Measurements from ENCODE around the gene TRIM13.

Gene TRIM13

GRCh38 chr13:49996161-49996915 lies 504 bp upstream of the TRIM13 start:
- in situ Hi-C loops (cut with HindIII; ENCODE audit: low sequenced_read_pairs): loop anchor here (25.0 kb wide), 1 partner anchor 791 kb away; no protein-coding TSS in a partner anchor

GRCh38 chr13:49997955-49998354 lies 1.1 kb downstream of the TRIM13 start:
- in situ Hi-C loops (cut with HindIII; ENCODE audit: low sequenced_read_pairs): loop anchor here (25.0 kb wide), 1 partner anchor 789 kb away; no protein-coding TSS in a partner anchor

DNA sequence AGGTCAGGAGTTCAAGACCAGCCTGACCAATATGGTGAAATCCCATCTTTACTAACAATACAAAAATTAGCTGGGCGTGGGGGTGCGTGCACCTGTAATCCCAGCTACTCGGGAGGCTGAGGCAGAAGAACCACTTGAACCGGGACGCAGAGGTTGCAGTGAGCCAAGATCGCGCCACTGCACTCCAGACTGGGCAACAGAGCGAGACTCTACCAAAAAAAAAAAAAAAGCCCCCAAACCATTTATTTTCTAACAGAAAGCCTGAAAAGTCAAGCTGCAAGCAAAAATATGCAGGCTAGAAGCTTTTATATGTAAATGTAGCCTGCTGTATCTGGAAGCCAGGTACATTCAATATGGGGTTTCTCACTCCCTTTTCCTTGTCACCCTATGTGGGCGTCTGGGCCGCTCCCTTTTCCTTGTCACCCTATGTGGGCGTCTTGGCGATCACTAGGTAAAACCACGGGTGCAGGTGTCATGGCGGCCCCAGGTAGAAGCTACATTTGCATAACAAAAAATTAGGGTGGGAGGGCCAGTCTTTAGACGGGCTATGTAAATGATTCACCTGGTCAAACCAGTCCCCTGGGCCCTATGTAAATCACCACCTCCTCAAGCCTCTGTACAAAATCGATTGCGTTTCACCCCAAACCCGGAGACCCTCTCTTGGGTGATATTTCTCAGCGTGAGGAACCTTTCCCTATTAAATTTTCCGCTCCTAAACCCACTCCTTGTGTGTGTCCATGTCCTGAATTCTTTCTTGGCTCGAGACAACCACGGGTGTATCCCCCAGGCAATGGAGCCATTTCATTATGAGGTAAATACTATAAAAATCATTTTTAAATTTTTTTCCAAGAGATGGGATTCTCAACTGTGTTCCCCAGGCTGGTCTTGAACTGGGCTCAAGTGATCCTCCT lies 2.1 kb downstream of the TRIM13 start:
- in situ Hi-C loops (cut with HindIII; ENCODE audit: low sequenced_read_pairs): loop anchor here (25.0 kb wide), 1 partner anchor 788 kb away; no protein-coding TSS in a partner anchor

DNA sequence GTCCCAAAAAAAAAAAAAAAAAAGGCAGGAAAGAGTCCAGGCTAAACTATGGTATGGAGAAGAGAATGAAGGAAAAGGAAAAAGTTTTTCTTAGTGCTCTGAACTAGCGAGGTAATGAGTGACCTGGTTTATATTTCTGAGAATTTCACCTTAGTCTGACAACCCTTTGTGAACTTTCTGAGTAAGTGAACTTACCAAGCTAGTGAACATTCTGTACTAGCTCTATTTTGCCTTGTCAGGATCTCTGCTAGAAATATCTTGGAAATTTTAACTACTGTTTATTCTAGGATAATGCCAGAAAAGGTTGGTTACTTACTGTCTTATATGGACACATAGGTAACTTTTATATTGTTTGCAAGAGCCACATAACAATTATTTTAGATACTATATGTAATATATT lies 4.4 kb downstream of the TRIM13 start:
- in situ Hi-C loops (cut with HindIII; ENCODE audit: low sequenced_read_pairs): no loop called here

GRCh38 chr13:50006426-50007135 lies 9.7 kb downstream of the TRIM13 start:
- in situ Hi-C loops (cut with HindIII; ENCODE audit: low sequenced_read_pairs): no loop called here

GRCh38 chr13:50011461-50011860 lies 14.6 kb downstream of the TRIM13 start:
- in situ Hi-C loops (cut with HindIII; ENCODE audit: low sequenced_read_pairs): no loop called here

GRCh38 chr13:50012396-50013169 lies 15.7 kb downstream of the TRIM13 start:
- in situ Hi-C loops (cut with HindIII; ENCODE audit: low sequenced_read_pairs): no loop called here

DNA sequence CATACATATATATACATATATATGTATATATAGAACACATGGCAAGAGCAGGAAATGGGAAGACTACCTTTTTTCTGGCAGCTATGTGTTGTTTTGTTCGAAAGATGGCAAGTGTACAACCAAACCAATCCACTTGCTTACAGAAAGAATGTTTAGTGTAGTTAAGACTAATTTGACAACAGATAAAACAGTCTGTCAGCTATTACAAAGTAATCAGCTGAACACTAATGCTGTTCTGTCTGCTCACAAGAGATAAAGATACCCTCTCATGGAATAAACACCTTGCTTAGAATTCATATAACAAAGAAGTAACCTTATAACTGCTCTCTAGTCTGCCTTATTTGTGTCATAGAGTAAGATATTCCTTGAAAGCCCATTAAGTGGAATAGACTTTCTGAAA lies 17.5 kb downstream of the TRIM13 start:
- in situ Hi-C loops (cut with HindIII; ENCODE audit: low sequenced_read_pairs): no loop called here

DNA sequence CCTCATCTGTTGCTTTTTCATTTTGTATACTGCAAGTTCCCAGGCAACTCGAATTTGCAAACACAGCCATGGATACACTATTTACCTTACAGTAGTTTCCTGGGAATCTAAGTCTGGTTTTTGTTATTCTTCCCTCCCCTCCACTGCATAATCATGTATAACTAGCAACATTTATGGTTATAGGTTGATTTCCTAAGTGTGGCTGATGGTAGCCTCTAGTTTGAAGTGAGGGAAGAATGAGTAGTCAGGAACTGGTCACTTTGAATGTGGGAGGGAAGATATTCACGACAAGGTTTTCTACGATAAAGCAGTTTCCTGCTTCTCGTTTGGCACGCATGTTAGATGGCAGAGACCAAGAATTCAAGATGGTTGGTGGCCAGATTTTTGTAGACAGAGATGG lies 18.4 kb downstream of the TRIM13 start, which contains the start of gene KCNRG:
TSS of gene KCNRG (plus strand) at position 187 of the 400 bp plus-strand sequence. CDS start at position 237, 50 bp downstream.
- in situ Hi-C loops (cut with HindIII; ENCODE audit: low sequenced_read_pairs): no loop called here

DNA sequence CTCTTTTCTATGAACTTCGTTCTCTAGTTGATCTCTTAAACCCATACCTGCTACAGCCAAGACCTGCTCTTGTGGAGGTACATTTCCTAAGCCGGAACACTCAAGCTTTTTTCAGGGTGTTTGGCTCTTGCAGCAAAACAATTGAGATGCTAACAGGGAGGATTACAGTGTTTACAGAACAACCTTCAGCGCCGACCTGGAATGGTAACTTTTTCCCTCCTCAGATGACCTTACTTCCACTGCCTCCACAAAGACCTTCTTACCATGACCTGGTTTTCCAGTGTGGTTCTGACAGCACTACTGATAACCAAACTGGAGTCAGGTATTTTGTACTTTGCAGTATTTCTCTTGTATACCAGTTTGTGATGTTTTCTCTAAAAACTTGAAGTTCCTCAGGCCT lies 18.9 kb downstream of the TRIM13 start:
- in situ Hi-C loops (cut with HindIII; ENCODE audit: low sequenced_read_pairs): no loop called here

DNA sequence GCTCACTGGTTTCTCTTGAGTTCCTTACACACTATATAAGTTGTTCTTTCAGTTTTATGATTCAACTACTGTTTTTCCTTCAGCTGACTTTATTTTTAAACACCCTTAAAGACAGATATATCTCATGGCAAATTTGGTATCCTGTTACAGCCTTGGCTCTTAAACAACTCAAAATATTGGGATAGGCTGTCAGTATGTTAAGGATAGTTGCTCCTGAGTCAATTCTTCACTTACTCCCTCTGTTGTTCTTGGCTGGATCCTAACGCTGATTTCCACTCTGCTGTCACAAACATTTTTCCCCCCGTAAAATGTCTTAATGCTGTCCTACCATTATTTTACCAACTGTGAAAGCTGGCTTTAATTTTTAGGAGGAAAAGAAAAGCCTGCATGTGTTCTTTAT lies 19.6 kb downstream of the TRIM13 start:
- in situ Hi-C loops (cut with HindIII; ENCODE audit: low sequenced_read_pairs): no loop called here

- in situ Hi-C loops (cut with HindIII; ENCODE audit: low sequenced_read_pairs): no loop called here
These were observed 21.0 kb downstream of the TRIM13 start for GRCh38 chr13:50017819-50018218.

GRCh38 chr13:50025436-50025835 lies 28.6 kb downstream of the TRIM13 start:
- in situ Hi-C loops (cut with HindIII; ENCODE audit: low sequenced_read_pairs): no loop called here

DNA sequence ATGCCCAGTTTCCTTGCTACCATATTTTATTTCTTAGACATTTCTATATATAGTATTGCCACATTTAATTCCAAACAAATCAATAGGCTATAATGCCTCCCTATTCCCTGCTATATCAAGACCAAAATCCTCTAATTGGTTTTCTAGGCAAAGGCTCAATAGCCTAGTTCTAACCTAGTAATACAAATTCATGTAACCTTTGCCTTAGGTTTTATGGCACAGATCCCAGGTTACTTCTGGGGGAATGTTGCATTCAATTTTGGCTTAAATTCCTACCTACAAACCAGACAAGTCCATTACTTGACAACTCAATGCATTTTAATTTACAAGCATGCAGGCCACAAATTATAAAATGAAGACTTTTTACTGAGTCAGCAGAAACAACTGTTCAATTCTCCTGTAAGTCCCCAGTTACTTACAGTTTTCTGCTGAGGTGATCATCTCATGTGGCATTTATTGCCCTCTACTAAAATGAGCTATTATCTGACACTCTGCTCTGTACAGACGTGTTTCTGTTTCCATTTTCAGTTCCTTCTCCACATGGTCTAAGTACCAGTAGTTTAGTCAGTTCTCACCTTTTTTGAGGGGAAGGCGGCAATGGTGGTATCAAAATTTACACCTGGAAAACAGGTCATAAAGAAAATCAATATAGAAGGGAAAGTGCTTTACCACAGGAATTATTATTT lies 30.1 kb downstream of the TRIM13 start:
- in situ Hi-C loops (cut with HindIII; ENCODE audit: low sequenced_read_pairs): no loop called here

DNA sequence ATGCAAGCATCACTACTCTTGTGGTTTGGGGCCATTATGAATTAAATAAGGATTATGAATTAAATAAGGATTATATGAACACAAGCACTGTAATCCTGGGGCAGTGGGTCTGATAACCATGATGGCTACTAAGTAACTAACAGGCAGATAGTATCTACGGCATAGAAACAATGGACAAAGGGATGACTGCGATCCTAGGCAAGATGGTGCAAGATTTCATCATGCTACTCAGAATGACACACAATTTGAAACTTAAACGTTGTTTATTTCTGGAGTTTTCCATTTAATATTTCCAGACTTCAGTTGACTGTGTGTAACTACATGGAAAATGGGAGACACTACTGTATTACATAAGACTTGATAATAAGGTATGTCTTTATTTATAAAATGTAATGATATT lies 33.5 kb downstream of the TRIM13 start:
- in situ Hi-C loops (cut with HindIII; ENCODE audit: low sequenced_read_pairs): no loop called here

DNA sequence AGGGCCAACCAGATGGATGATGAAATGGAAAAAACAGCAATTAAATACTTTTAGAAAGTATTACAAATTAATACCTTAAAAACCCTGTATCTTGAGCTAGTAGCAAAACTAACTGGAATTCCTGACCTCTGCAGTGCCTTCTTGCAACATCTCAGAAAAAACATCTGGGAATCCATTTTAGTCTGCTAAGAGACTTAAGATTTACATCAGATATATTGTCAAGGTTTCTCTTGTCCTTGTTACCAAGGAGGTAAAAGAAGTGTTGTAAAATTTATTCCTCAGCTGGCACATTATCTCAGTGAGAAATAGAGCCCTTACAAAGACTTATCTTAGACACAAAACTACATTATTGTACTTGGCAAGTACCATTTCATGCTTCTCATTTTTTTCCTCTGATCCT lies 36.9 kb downstream of the TRIM13 start:
- in situ Hi-C loops (cut with HindIII; ENCODE audit: low sequenced_read_pairs): no loop called here

GRCh38 chr13:50037788-50038187 lies 40.9 kb downstream of the TRIM13 start:
- in situ Hi-C loops (cut with HindIII; ENCODE audit: low sequenced_read_pairs): no loop called here

GRCh38 chr13:50038266-50038665 lies 41.4 kb downstream of the TRIM13 start:
- in situ Hi-C loops (cut with HindIII; ENCODE audit: low sequenced_read_pairs): no loop called here

- in situ Hi-C loops (cut with HindIII; ENCODE audit: low sequenced_read_pairs): no loop called here
These were observed 55.6 kb downstream of the TRIM13 start for GRCh38 chr13:50052478-50052877.

- in situ Hi-C loops (cut with HindIII; ENCODE audit: low sequenced_read_pairs): no loop called here
These were observed 57.0 kb downstream of the TRIM13 start for GRCh38 chr13:50053844-50054243.

Measured in DLD1 (cell line).